Neural cell (in vitro differentiated cells): ENCODE results near the gene CPVL. TPM values are rescaled to one million over a fixed set of nuclear protein-coding genes. Genes with fewer than 3 reads are reported as not detected.

Source experiments
- H2AFZ ChIP-seq: fragments of 200-600, 300-800 bp; sonication (generic), shearing (Covaris generic); 2 replicates; pipeline ENCODE4 v1.6.0; 2014; ENCODE audit warnings: low read depth, mild to moderate bottlenecking, antibody characterized with exemption, low read length, moderate library complexity
- H3F3A ChIP-seq: fragments of 200-600 bp; shearing (Covaris generic); 2 replicates; pipeline ENCODE4 v1.6.1; 2016; ENCODE audit warnings: mild to moderate bottlenecking, moderate library complexity, mixed read lengths, antibody characterized with exemption, low read length; ENCODE audit not compliant: insufficient read depth, poor library complexity, severe bottlenecking
- H3K27ac ChIP-seq: fragments of 200-600, 300-800 bp; sonication (generic), shearing (Covaris generic); 2 replicates; pipeline ENCODE4 v1.5.1; 2014; ENCODE audit warnings: mild to moderate bottlenecking, low read length, moderate library complexity
- H3K27me3 ChIP-seq: fragments of 300-800, 200-600 bp; sonication (generic), shearing (Covaris generic); 2 replicates; pipeline ENCODE4 v1.6.0; 2014; ENCODE audit warnings: mild to moderate bottlenecking, low read depth, low read length, moderate library complexity; ENCODE audit not compliant: insufficient read depth
- H3K36me3 ChIP-seq: fragments of 300-800, 200-600 bp; sonication (generic), shearing (Covaris generic); 2 replicates; pipeline ENCODE4 v1.5.1; 2014; ENCODE audit warnings: mild to moderate bottlenecking, antibody characterized with exemption, low read length, moderate library complexity; ENCODE audit not compliant: insufficient read depth
- H3K4me2 ChIP-seq: fragments of 300-800, 200-600 bp; sonication (generic), shearing (Covaris generic); 2 replicates; pipeline ENCODE4 v1.6.0; 2014; ENCODE audit warnings: mild to moderate bottlenecking, low read length
- H3K4me3 ChIP-seq: fragments of 300-800, 200-600 bp; sonication (generic), shearing (Covaris generic); 2 replicates; pipeline ENCODE4 v1.5.1; 2014; ENCODE audit warnings: mild to moderate bottlenecking, low read length, moderate library complexity
- H3K79me2 ChIP-seq: fragments of 200-600 bp; shearing (Covaris generic); replicated peaks from 2 replicates; pipeline ENCODE4 v1.6.0; 2014; ENCODE audit warnings: mild to moderate bottlenecking, low read length, moderate library complexity; ENCODE audit not compliant: insufficient read depth
- H3K9ac ChIP-seq: fragments of 300-800, 200-600 bp; sonication (generic), shearing (Covaris generic); 2 replicates; pipeline ENCODE4 v1.6.1; 2016; ENCODE audit warnings: mild to moderate bottlenecking, low read length, mixed read lengths
- H3K9me2 ChIP-seq: fragments of 200-600 bp; shearing (Covaris generic); 2 replicates; pipeline ENCODE4 v1.6.1; 2016; ENCODE audit warnings: mild to moderate bottlenecking, low read length, mixed read lengths; ENCODE audit not compliant: insufficient read depth
- H3K9me3 ChIP-seq: fragments of 200-600, 300-800 bp; sonication (generic), shearing (Covaris generic); 2 replicates; pipeline ENCODE4 v1.6.1; 2016; ENCODE audit warnings: mild to moderate bottlenecking, mixed run types, low read length, moderate library complexity, mixed read lengths
- H4K20me1 ChIP-seq: fragments of 200-600 bp; shearing (Covaris generic); 2 replicates; pipeline ENCODE4 v1.6.1; 2016; ENCODE audit warnings: mild to moderate bottlenecking, mixed run types; ENCODE audit not compliant: insufficient read depth
- EP300 ChIP-seq: fragments of 450-650 bp; conservative IDR thresholded peaks from 2 replicates; pipeline ENCODE4 v1.6.1; 2014; ENCODE audit warnings: antibody characterized with exemption, mild to moderate bottlenecking, moderate library complexity; ENCODE audit not compliant: poor library complexity, severe bottlenecking
- EZH2 ChIP-seq: fragments of 200-600, 300-800 bp; shearing (Covaris generic), sonication (generic); IDR thresholded peaks from 2 replicates; pipeline ENCODE4 v1.6.1; 2014; ENCODE audit warnings: antibody characterized with exemption, low read length, borderline replicate concordance, mild to moderate bottlenecking; ENCODE audit not compliant: insufficient read depth, poor library complexity, severe bottlenecking
- MXI1 ChIP-seq: fragments of 450-650 bp; conservative IDR thresholded peaks from 2 replicates; pipeline ENCODE4 v1.6.1; 2014; ENCODE audit warnings: antibody characterized with exemption, mild to moderate bottlenecking; ENCODE audit not compliant: poor library complexity, severe bottlenecking
- POLR2AphosphoS5 ChIP-seq: IDR thresholded peaks from 2 replicates; pipeline ENCODE4 v1.6.1; 2012
- RAD21 ChIP-seq: fragments of 450-650 bp; conservative IDR thresholded peaks from 2 replicates; pipeline ENCODE4 v1.6.1; 2014; ENCODE audit warnings: antibody characterized with exemption, mild to moderate bottlenecking, moderate library complexity
- SMC3 ChIP-seq: fragments of 450-650 bp; conservative IDR thresholded peaks from 2 replicates; pipeline ENCODE4 v1.6.1; 2014; ENCODE audit warnings: antibody characterized with exemption, mild to moderate bottlenecking, moderate library complexity; ENCODE audit not compliant: poor library complexity
- TAF1 ChIP-seq: IDR thresholded peaks from 2 replicates; pipeline ENCODE4 v1.6.1; 2012; ENCODE audit warnings: low read depth
- polyA plus RNA-seq: library from polyadenylated mRNA; depleted of rRNA; stranded (reverse); fragments of >200 nt; gene quantifications from 2 replicates; pipeline ENCODE4 v1.2.3, GENCODE V29; 2014
- TF ChIP-seq, protein P1 (sequence below): fragments of 450-650 bp; IDR thresholded peaks from 2 replicates; pipeline ENCODE4 v1.5.1; 2014; ENCODE audit warnings: antibody characterized with exemption, mild to moderate bottlenecking, moderate library complexity; ENCODE audit not compliant: poor library complexity, severe bottlenecking
- TF ChIP-seq, protein P2 (sequence below): IDR thresholded peaks from 2 replicates; pipeline ENCODE4 v1.6.1; 2012; ENCODE audit warnings: borderline replicate concordance

Gene CPVL
- polyA plus RNA-seq, 1 donor from 2014 or later = 13.0 TPM

DNA sequence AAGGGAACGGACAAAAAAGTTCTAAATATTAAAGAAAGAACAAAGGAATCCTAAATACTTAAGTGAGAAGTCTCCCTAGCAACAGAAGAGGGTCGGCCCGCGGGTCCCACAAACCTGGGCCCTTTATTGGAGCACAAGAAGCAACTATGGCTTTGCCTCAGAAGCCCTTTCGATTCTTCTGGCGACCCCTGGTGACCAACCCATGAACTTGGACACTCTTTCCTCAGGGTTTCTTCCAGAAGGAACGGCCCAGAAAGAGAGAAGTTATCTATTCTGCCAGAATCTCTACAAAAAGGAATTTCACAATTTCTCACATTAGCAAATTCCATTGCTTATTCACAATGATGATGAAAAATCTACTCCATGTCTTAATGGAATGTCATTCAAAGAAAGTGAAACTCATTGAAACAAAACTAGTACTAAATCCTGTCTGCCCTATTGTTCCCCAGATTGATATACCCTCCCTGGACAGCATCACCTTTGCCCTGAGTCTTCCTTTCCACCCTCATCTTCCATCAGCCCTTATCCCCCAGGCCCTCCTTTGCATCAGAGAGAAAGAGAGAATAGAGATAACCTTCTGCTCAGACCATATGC, 43.7 kb downstream of the CPVL start:
- H3K4me2 ChIP-seq = no peak overlapping the region
- no peak overlapping the region for H3K9ac ChIP-seq
- H3K4me3 ChIP-seq = no peak overlapping the region
- no peaks in the 10 kb centered on the region for H3K79me2 ChIP-seq
- H2AFZ ChIP-seq = no peak overlapping the region
- TF ChIP-seq, protein P1, sequence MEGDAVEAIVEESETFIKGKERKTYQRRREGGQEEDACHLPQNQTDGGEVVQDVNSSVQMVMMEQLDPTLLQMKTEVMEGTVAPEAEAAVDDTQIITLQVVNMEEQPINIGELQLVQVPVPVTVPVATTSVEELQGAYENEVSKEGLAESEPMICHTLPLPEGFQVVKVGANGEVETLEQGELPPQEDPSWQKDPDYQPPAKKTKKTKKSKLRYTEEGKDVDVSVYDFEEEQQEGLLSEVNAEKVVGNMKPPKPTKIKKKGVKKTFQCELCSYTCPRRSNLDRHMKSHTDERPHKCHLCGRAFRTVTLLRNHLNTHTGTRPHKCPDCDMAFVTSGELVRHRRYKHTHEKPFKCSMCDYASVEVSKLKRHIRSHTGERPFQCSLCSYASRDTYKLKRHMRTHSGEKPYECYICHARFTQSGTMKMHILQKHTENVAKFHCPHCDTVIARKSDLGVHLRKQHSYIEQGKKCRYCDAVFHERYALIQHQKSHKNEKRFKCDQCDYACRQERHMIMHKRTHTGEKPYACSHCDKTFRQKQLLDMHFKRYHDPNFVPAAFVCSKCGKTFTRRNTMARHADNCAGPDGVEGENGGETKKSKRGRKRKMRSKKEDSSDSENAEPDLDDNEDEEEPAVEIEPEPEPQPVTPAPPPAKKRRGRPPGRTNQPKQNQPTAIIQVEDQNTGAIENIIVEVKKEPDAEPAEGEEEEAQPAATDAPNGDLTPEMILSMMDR = peak; percentile 56
- TF ChIP-seq RAD21 (peak; percentile 60), EZH2 (no peak), SMC3 (peak; percentile 68)
- no peaks in the 10 kb centered on the region for H3K9me2 ChIP-seq
- no peaks in the 10 kb centered on the region for H3K27me3 ChIP-seq
- no peaks in the 10 kb centered on the region for H4K20me1 ChIP-seq
- H3F3A ChIP-seq = no peaks in the 10 kb centered on the region
- H3K9me3 ChIP-seq = no peaks in the 10 kb centered on the region
- no peak overlapping the region for H3K27ac ChIP-seq
- no peaks in the 10 kb centered on the region for H3K36me3 ChIP-seq

DNA sequence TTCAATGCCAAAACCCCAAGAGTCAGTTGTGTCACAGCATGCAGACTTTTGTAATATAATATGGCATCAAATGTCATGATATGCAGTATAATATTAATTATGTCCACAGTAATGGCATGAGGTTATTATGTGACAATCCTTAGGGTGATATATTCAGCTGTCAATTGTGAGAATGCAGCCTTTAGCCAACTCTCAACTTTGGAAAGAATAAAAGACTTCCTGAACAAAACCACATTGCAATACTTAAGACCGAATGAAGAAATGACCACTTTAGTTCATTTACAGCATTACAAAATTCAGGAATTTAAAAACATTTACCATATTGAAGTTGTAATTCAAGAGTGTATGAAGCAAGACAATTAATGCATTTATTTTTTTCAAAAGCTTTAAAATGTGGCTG, 45.4 kb downstream of the CPVL start:
- no peak overlapping the region for H3K9ac ChIP-seq
- H4K20me1 ChIP-seq = no peaks in the 10 kb centered on the region
- H3F3A ChIP-seq = no peaks in the 10 kb centered on the region
- H3K4me2 ChIP-seq = no peak overlapping the region
- H3K27ac ChIP-seq = no peak overlapping the region
- no peak overlapping the region for H3K4me3 ChIP-seq
- H3K27me3 ChIP-seq = no peaks in the 10 kb centered on the region
- no peaks in the 10 kb centered on the region for H3K36me3 ChIP-seq
- H3K9me2 ChIP-seq = no peaks in the 10 kb centered on the region
- H3K9me3 ChIP-seq = no peaks in the 10 kb centered on the region
- TF ChIP-seq, protein P2, sequence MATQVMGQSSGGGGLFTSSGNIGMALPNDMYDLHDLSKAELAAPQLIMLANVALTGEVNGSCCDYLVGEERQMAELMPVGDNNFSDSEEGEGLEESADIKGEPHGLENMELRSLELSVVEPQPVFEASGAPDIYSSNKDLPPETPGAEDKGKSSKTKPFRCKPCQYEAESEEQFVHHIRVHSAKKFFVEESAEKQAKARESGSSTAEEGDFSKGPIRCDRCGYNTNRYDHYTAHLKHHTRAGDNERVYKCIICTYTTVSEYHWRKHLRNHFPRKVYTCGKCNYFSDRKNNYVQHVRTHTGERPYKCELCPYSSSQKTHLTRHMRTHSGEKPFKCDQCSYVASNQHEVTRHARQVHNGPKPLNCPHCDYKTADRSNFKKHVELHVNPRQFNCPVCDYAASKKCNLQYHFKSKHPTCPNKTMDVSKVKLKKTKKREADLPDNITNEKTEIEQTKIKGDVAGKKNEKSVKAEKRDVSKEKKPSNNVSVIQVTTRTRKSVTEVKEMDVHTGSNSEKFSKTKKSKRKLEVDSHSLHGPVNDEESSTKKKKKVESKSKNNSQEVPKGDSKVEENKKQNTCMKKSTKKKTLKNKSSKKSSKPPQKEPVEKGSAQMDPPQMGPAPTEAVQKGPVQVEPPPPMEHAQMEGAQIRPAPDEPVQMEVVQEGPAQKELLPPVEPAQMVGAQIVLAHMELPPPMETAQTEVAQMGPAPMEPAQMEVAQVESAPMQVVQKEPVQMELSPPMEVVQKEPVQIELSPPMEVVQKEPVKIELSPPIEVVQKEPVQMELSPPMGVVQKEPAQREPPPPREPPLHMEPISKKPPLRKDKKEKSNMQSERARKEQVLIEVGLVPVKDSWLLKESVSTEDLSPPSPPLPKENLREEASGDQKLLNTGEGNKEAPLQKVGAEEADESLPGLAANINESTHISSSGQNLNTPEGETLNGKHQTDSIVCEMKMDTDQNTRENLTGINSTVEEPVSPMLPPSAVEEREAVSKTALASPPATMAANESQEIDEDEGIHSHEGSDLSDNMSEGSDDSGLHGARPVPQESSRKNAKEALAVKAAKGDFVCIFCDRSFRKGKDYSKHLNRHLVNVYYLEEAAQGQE = no peak
- TF ChIP-seq RAD21 = no peak
- TF ChIP-seq TAF1 = no peak
- TF ChIP-seq EP300 = no peak
- TF ChIP-seq, protein P1 = no peak
- TF ChIP-seq MXI1 = no peak
- TF ChIP-seq SMC3 = no peak
- TF ChIP-seq POLR2AphosphoS5 = no peak
- TF ChIP-seq EZH2 = no peak
- no peaks in the 10 kb centered on the region for H3K79me2 ChIP-seq
- no peak overlapping the region for H2AFZ ChIP-seq
